IMR-90 (cell line): ENCODE data around the gene NAA10. TPM values are rescaled to one million over a fixed set of nuclear protein-coding genes. Genes with fewer than 3 reads are reported as not detected.

Experiments
- ATAC-seq: fragments of 200-7000 bp; cut with Tn5 transposase; 2 replicates; pipeline ENCODE4 v1.9.1; 2020; ENCODE audit warnings: low read depth, mild to moderate bottlenecking, moderate library complexity
- BruUV-seq: library from RNA; stranded (reverse); fragments of 400-500 nt; replicated peaks from 2 replicates; lab custom pipeline; 2021; lab: Mats Ljungman, UMichigan
- CTCF ChIA-PET: fragments of 300-600 bp; formaldehyde crosslinking; extraction: SDS; loops from one replicate; lab custom pipeline; 2021; ENCODE audit warnings: antibody characterized with exemption; lab: Yijun Ruan, JAX
- POLR2A ChIA-PET: fragments of 300-600 bp; sonication (Branson Sonifier 250); formaldehyde crosslinking; loops from one replicate; lab custom pipeline; 2022; ENCODE audit warnings: antibody characterized with exemption; ENCODE audit not compliant: unreplicated experiment; lab: Charles Lee
- DNase-seq: peaks from one replicate; pipeline ENCODE4 v3.0.0; 2013
- H2AFZ ChIP-seq: replicated peaks from 2 replicates; pipeline ENCODE3; 2013; ENCODE audit warnings: low read length, mild to moderate bottlenecking; ENCODE audit not compliant: poor library complexity
- H2AK5ac ChIP-seq: 2 replicates; pipeline ENCODE4 v1.6.1; 2013; ENCODE audit warnings: low read depth, low read length, inconsistent platforms
- H2AK9ac ChIP-seq: replicated peaks from 2 replicates; pipeline ENCODE3; 2013; ENCODE audit warnings: mild to moderate bottlenecking, low read depth, low read length, moderate library complexity; ENCODE audit not compliant: poor library complexity
- H2BK120ac ChIP-seq: 2 replicates; pipeline ENCODE4 v1.6.1; 2013; ENCODE audit warnings: low read depth, low read length, inconsistent platforms
- H2BK15ac ChIP-seq: 3 replicates; pipeline ENCODE4 v1.6.1; 2013; ENCODE audit warnings: low read depth, low read length, inconsistent platforms
- H2BK20ac ChIP-seq: 2 replicates; pipeline ENCODE4 v1.6.1; 2013; ENCODE audit warnings: low read depth, mild to moderate bottlenecking, inconsistent platforms, low read length, moderate library complexity
- H2BK5ac ChIP-seq: 2 replicates; pipeline ENCODE4 v1.6.1; 2013; ENCODE audit warnings: mild to moderate bottlenecking, low read depth, low read length, inconsistent platforms; ENCODE audit not compliant: poor library complexity, severe bottlenecking
- H3K14ac ChIP-seq: replicated peaks from 2 replicates; pipeline ENCODE4 v1.6.1; 2013; ENCODE audit warnings: low read depth, low read length, inconsistent platforms
- H3K18ac ChIP-seq: 2 replicates; pipeline ENCODE4 v1.6.1; 2013; ENCODE audit warnings: low read depth, low read length, control low read depth
- H3K23ac ChIP-seq: 2 replicates; pipeline ENCODE4 v1.6.1; 2013; ENCODE audit warnings: low read depth, low read length, inconsistent platforms
- H3K27ac ChIP-seq: 2 replicates; pipeline ENCODE4 v1.5.1; 2013; ENCODE audit warnings: mild to moderate bottlenecking, control low read depth, low read length; ENCODE audit not compliant: insufficient read depth
- H3K27me3 ChIP-seq: 2 replicates; pipeline ENCODE4 v1.6.1; 2013; ENCODE audit warnings: low read length; ENCODE audit not compliant: control insufficient read depth, insufficient read depth
- H3K36me3 ChIP-seq: 2 replicates; pipeline ENCODE4 v1.6.1; 2013; ENCODE audit warnings: low read length, mixed read lengths; ENCODE audit not compliant: control insufficient read depth, insufficient read depth
- H3K4ac ChIP-seq: 2 replicates; pipeline ENCODE4 v1.6.1; 2013; ENCODE audit warnings: low read depth, low read length, inconsistent platforms
- H3K4me1 ChIP-seq: 2 replicates; pipeline ENCODE4 v1.6.1; 2013; ENCODE audit warnings: low read length, mixed read lengths; ENCODE audit not compliant: control insufficient read depth, insufficient read depth
- H3K4me2 ChIP-seq: 2 replicates; pipeline ENCODE4 v1.6.1; 2013; ENCODE audit warnings: low read depth, mild to moderate bottlenecking, control low read depth, low read length, moderate library complexity
- H3K4me3 ChIP-seq: 2 replicates; pipeline ENCODE4 v1.5.1; 2013; ENCODE audit warnings: low read depth, mild to moderate bottlenecking, control low read depth, low read length, moderate library complexity; ENCODE audit not compliant: insufficient read depth
- H3K56ac ChIP-seq: 2 replicates; pipeline ENCODE4 v1.6.1; 2013; ENCODE audit warnings: low read length, inconsistent platforms; ENCODE audit not compliant: insufficient read depth; ENCODE audit errors: extremely low read depth
- H3K79me1 ChIP-seq, 2 experiments: 2 replicates each; pipeline ENCODE4 v1.6.1; 2013; ENCODE audit warnings: low read length in 2 of 2, inconsistent platforms in 1 of 2, low read depth in 1 of 2
- H3K9ac ChIP-seq: 2 replicates; pipeline ENCODE4 v1.6.1; 2013; ENCODE audit warnings: low read depth, low read length, control low read depth
- H3K9me1 ChIP-seq: 2 replicates; pipeline ENCODE4 v1.6.1; 2013; ENCODE audit warnings: low read length, inconsistent platforms; ENCODE audit not compliant: insufficient read depth
- H3K9me3 ChIP-seq: 2 replicates; pipeline ENCODE4 v1.6.1; 2013; ENCODE audit warnings: low read length; ENCODE audit not compliant: control insufficient read depth, insufficient read depth
- H4K20me1 ChIP-seq: 2 replicates; pipeline ENCODE4 v1.6.1; 2013; ENCODE audit warnings: low read length, inconsistent platforms; ENCODE audit not compliant: insufficient read depth
- H4K5ac ChIP-seq: 2 replicates; pipeline ENCODE4 v1.6.1; 2013; ENCODE audit warnings: mild to moderate bottlenecking, low read depth, low read length, control low read depth
- H4K8ac ChIP-seq, 2 experiments: 2 replicates each; pipeline ENCODE4 v1.6.1; 2013; ENCODE audit warnings: low read depth in 2 of 2, low read length in 2 of 2, control low read depth in 1 of 2, inconsistent platforms in 1 of 2
- H4K91ac ChIP-seq: 2 replicates; pipeline ENCODE4 v1.6.1; 2013; ENCODE audit warnings: low read depth, low read length, inconsistent platforms; ENCODE audit not compliant: insufficient read depth
- MXI1 ChIP-seq: IDR thresholded peaks from 2 replicates; pipeline ENCODE4 v1.6.1; 2012; ENCODE audit warnings: low read depth, mild to moderate bottlenecking, low read length, moderate library complexity, borderline replicate concordance
- NFE2L2 ChIP-seq: fragments of 150-350 bp; IDR thresholded peaks from 2 replicates; pipeline ENCODE4 v1.6.1; 2016; ENCODE audit warnings: low read depth, mild to moderate bottlenecking, low read length
- WGBS, 2 experiments: methylation state at CpG; one replicate each; pipeline versions ENCODE4 v1.1.5 to v1.1.7; 2013; ENCODE audit warnings: missing lambda C conversion rate in 2 of 2; ENCODE audit not compliant: insufficient read length in 1 of 2; ENCODE audit errors: extremely low coverage in 2 of 2; 5-methylcytosine and 5-hydroxymethylcytosine counted together
- dilution Hi-C: fragments of 300-500 bp; cut with HindIII; formaldehyde crosslinking; loops from one replicate; pipeline ENCODE4 v1.14.3; 2018; ENCODE audit warnings: low sequenced_read_pairs; ENCODE audit not compliant: unreplicated experiment
- in situ Hi-C: fragments of 300-500 bp; cut with MboI; formaldehyde crosslinking; loops from 3 replicates; pipeline ENCODE4 v1.14.3; 2019; ENCODE audit warnings: low sequenced_read_pairs, inconsistent platforms, mixed read lengths
- intact Hi-C: fragments of 100-400 bp; cut with micrococcal nuclease; formaldehyde crosslinking; loops from 2 replicates; pipeline ENCODE4 v1.10.0; 2022
- polyA plus RNA-seq, 3 experiments: library from polyadenylated mRNA; depleted of rRNA; stranded (reverse); fragments of >200 nt; gene quantifications; 2 replicates each; pipeline ENCODE4 v1.2.3, GENCODE V29; 2012; ENCODE audit warnings: low replicate concordance in 1 of 3
- total RNA-seq: library from RNA; depleted of rRNA; stranded (reverse); fragments of >200 nt; gene quantifications from 2 replicates; pipeline ENCODE4 v1.2.3, GENCODE V29; 2012
- TF ChIP-seq, protein P1 (sequence below): fragments of 150-350 bp; IDR thresholded peaks from 2 replicates; pipeline ENCODE4 v1.6.1; 2016; ENCODE audit warnings: low read depth, mild to moderate bottlenecking, low read length, moderate library complexity, borderline replicate concordance

The NAA10 gene
- total and polyA plus RNA-seq, 2 of the 4 experiments (the other 2 are of a cell fraction) = 98.6 to 172 TPM

DNA sequence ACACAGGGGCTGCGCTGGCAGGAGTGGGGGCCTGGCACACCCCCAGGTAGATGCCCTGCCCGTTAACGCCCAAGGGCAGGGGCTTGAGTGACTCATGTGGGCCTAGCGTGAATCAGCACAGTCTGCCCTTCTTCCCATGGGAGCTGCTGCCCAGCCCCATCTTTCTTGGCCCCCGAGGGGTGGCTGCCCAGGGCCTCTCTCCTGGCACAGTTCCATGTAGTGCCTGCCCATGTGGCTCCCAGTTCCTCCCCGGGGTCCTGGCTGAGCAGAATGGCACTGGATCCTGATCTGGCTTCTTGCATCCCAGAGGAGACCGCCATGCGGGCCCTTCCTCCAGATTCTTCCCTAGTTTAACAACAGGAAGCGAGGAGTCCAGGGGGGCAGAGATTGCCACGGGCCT, 32.5 kb downstream of the NAA10 start:
- ATAC-seq (no peak), DNase-seq (no peak)
- H3K4me1 ChIP-seq = peaks cover 9% of the 10 kb centered on the region; the same call in 1 of the 2 replicates
- H2BK5ac ChIP-seq = no peak overlapping the region
- ChIA-PET POLR2A (no interaction called here), CTCF (no interaction called here)
- no peak overlapping the region for H2BK120ac ChIP-seq
- dilution Hi-C loops (no loop called here), in situ Hi-C loops (loop anchor here (25.0 kb wide), 1 partner anchor 940 kb away; no protein-coding TSS in a partner anchor), intact Hi-C loops (no loop called here)
- no peaks in the 10 kb centered on the region; the same call in 1 of the 2 replicates for H4K20me1 ChIP-seq
- peaks cover 3% of the 10 kb centered on the region for H3K27me3 ChIP-seq
- no peak overlapping the region for H3K4me2 ChIP-seq
- no peak overlapping the region for H3K9ac ChIP-seq
- no peak overlapping the region for H2AK9ac ChIP-seq
- no peak for TF ChIP-seq NFE2L2
- TF ChIP-seq, protein P1, sequence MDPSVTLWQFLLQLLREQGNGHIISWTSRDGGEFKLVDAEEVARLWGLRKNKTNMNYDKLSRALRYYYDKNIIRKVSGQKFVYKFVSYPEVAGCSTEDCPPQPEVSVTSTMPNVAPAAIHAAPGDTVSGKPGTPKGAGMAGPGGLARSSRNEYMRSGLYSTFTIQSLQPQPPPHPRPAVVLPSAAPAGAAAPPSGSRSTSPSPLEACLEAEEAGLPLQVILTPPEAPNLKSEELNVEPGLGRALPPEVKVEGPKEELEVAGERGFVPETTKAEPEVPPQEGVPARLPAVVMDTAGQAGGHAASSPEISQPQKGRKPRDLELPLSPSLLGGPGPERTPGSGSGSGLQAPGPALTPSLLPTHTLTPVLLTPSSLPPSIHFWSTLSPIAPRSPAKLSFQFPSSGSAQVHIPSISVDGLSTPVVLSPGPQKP = no peak
- TF ChIP-seq MXI1 = no peak
- no peaks in the 10 kb centered on the region; the same call in 1 of the 2 replicates for H3K9me3 ChIP-seq
- no TSS peak for BruUV-seq
- no peak overlapping the region for H2AFZ ChIP-seq
- H3K4ac ChIP-seq = no peak overlapping the region
- H3K14ac ChIP-seq = no peak overlapping the region
- no peak overlapping the region for H4K8ac ChIP-seq
- no peak overlapping the region for H3K27ac ChIP-seq
- WGBS, 2 experiments = 29% methylated on average over 2 of the region's 10 CpGs; no CpG with 5 or more reads in 1 of the 2 experiments
- H2BK15ac ChIP-seq = no peak overlapping the region
- H3K9me1 ChIP-seq = peaks cover 4% of the 10 kb centered on the region
- no peak overlapping the region for H3K18ac ChIP-seq
- H3K36me3 ChIP-seq = no peaks in the 10 kb centered on the region
- no peak overlapping the region for H3K56ac ChIP-seq
- H2AK5ac ChIP-seq = no peak overlapping the region
- H4K5ac ChIP-seq = no peak overlapping the region
- H2BK20ac ChIP-seq = no peak overlapping the region
- H3K79me1 ChIP-seq = no peaks in the 10 kb centered on the region
- H4K91ac ChIP-seq = no peak overlapping the region
- no peak overlapping the region for H3K4me3 ChIP-seq
- H3K23ac ChIP-seq = no peak overlapping the region
